ENCODE results near the gene UGT1A3. TPM values are rescaled to one million over a fixed set of nuclear protein-coding genes. Genes with fewer than 3 reads are reported as not detected.

UGT1A3 gene
- total and polyA plus RNA-seq, 5 donors from 2014 or later: not detected

DNA sequence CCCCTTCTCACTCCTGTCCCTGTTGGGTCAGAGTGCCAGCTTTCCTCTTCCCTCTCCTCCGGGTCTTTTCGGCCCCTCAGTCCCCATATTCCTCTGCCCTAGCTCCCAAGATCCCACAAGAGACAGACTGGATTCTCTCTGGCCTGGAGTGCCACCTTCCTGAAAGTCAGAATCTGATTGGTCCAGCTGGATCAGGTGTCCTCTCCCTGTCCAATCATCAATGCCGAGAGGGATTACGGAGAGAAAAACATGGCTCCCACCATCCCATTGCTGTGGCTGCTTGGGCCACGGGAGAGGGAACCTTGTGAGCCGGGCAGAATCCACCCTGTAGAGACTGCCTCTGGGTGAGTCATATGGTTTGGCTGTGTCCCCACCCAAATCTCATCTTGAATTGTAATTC lies 46.6 kb downstream of the UGT1A3 start:
- Histone ChIP-seq H3K27ac (ENCODE audit: insufficient read depth, low read length, poor library complexity, severe bottlenecking) (no peak overlapping the region), H3K27me3 (ENCODE audit: control insufficient read depth, insufficient read depth, low read length) (peaks cover 8% of the 10 kb centered on the region), H3K4me3 (ENCODE audit: low read depth, low read length) (no peak overlapping the region), H3K4me1 (ENCODE audit: control insufficient read depth, insufficient read depth, low read length, poor library complexity, severe bottlenecking) (no peaks in the 10 kb centered on the region), H3K36me3 (ENCODE audit: control insufficient read depth, insufficient read depth, low read length) (no peaks in the 10 kb centered on the region), H3K9me3 (ENCODE audit: control insufficient read depth in 2 of 2, low read length in 2 of 2) (peaks cover 2 to 11% of the 10 kb centered on the region in 2 experiments)
- DNase-seq (no peak), ATAC-seq (ENCODE audit: low read depth in 2 of 2) (no peak)
- H3K4me3 Mint-ChIP-seq: no peak overlapping the region
- no peak overlapping the region for H3K27ac Mint-ChIP-seq
- H3K9me3 Mint-ChIP-seq: peaks cover 0 to 17% (median 5%) of the 10 kb centered on the region in 7 donors
- H3K36me3 Mint-ChIP-seq: no peaks in the 10 kb centered on the region
- H3K4me1 Mint-ChIP-seq: no peaks in the 10 kb centered on the region
- no peaks in the 10 kb centered on the region for H3K27me3 Mint-ChIP-seq

GRCh38 chr2:233778030-233778429 lies 49.2 kb downstream of the UGT1A3 start, which contains the start of gene MROH2A:
MROH2A (plus strand) TSS chr2:233778330; CDS start chr2:233779359, 1,029 bp downstream.
- Histone ChIP-seq H3K36me3 (ENCODE audit: control insufficient read depth, insufficient read depth, low read length) (no peaks in the 10 kb centered on the region), H3K4me1 (ENCODE audit: control insufficient read depth, insufficient read depth, low read length, poor library complexity, severe bottlenecking) (no peaks in the 10 kb centered on the region), H3K27ac (ENCODE audit: insufficient read depth, low read length, poor library complexity, severe bottlenecking) (no peak within 1 kb of the TSS), H3K4me3 (ENCODE audit: low read depth, low read length) (no peak within 1 kb of the TSS), H3K27me3 (ENCODE audit: control insufficient read depth, insufficient read depth, low read length) (peaks cover 10% of the 10 kb centered on the region), H3K9me3 (ENCODE audit: control insufficient read depth in 2 of 2, low read length in 2 of 2) (peaks cover 2 to 11% of the 10 kb centered on the region in 2 experiments)
- Mint-ChIP-seq H3K4me3 (no peak within 1 kb of the TSS), H3K4me1 (no peaks in the 10 kb centered on the region), H3K9me3 (peaks cover 0 to 17% (median 5%) of the 10 kb centered on the region in 7 donors), H3K27me3 (peaks cover 13% of the 10 kb centered on the region), H3K36me3 (no peaks in the 10 kb centered on the region), H3K27ac (no peak within 1 kb of the TSS)
- ATAC-seq (ENCODE audit: low read depth in 2 of 2) (no peak), DNase-seq (no peak)

DNA sequence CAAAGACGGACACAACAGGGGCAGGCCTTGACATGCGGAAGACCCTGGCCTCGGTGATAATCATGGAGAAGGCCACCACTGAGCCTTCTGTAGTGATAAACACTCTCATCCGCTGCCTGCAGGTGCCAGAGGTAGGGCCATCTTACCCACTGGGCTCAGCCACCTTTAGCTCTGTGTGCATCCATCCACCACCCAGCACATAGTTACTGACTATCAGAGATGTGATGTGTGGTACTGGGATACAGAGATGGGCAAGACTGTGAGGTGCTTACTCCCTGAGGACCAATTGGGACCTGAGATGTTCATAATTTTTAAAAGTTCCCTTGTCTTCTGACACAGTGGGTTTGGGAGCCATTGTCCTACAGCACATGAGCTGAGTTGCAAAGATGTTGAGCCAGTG lies 50.9 kb downstream of the UGT1A3 start:
- no peak for ATAC-seq (ENCODE audit: low read depth in 2 of 2)

GRCh38 chr2:233780771-233781170 lies 51.9 kb downstream of the UGT1A3 start:
- peaks cover 10% of the 10 kb centered on the region for H3K27me3 ChIP-seq (ENCODE audit: control insufficient read depth, insufficient read depth, low read length)
- Mint-ChIP-seq H3K9me3 (peaks cover 0 to 16% (median 4%) of the 10 kb centered on the region in 7 donors), H3K4me3 (no peak overlapping the region), H3K27ac (no peak overlapping the region), H3K27me3 (peaks cover 13% of the 10 kb centered on the region), H3K4me1 (no peaks in the 10 kb centered on the region), H3K36me3 (no peaks in the 10 kb centered on the region)
- H3K36me3 ChIP-seq (ENCODE audit: control insufficient read depth, insufficient read depth, low read length): no peaks in the 10 kb centered on the region
- no peak for ATAC-seq (ENCODE audit: low read depth in 2 of 2)
- DNase-seq: no peak
- H3K9me3 ChIP-seq (ENCODE audit: control insufficient read depth in 2 of 2, low read length in 2 of 2): peaks cover 2 to 7% of the 10 kb centered on the region in 2 experiments
- no peak overlapping the region for H3K27ac ChIP-seq (ENCODE audit: insufficient read depth, low read length, poor library complexity, severe bottlenecking)
- no peaks in the 10 kb centered on the region for H3K4me1 ChIP-seq (ENCODE audit: control insufficient read depth, insufficient read depth, low read length, poor library complexity, severe bottlenecking)
- no peak overlapping the region for H3K4me3 ChIP-seq (ENCODE audit: low read depth, low read length)

More for the DNA sequence above, 50.9 kb downstream of the UGT1A3 start:
- Mint-ChIP-seq H3K27me3 (peaks cover 13% of the 10 kb centered on the region), H3K9me3 (peaks cover 0 to 17% (median 5%) of the 10 kb centered on the region in 7 donors), H3K4me1 (no peaks in the 10 kb centered on the region), H3K4me3 (no peak overlapping the region), H3K27ac (no peak overlapping the region), H3K36me3 (no peaks in the 10 kb centered on the region)
- Histone ChIP-seq H3K4me1 (ENCODE audit: control insufficient read depth, insufficient read depth, low read length, poor library complexity, severe bottlenecking) (no peaks in the 10 kb centered on the region), H3K27ac (ENCODE audit: insufficient read depth, low read length, poor library complexity, severe bottlenecking) (no peak overlapping the region), H3K27me3 (ENCODE audit: control insufficient read depth, insufficient read depth, low read length) (peaks cover 10% of the 10 kb centered on the region), H3K4me3 (ENCODE audit: low read depth, low read length) (no peak overlapping the region), H3K36me3 (ENCODE audit: control insufficient read depth, insufficient read depth, low read length) (no peaks in the 10 kb centered on the region), H3K9me3 (ENCODE audit: control insufficient read depth in 2 of 2, low read length in 2 of 2) (peaks cover 2 to 11% of the 10 kb centered on the region in 2 experiments)
- no peak for DNase-seq

- Histone ChIP-seq H3K4me3 (ENCODE audit: low read depth, low read length) (no peak overlapping the region), H3K27ac (ENCODE audit: insufficient read depth, low read length, poor library complexity, severe bottlenecking) (no peak overlapping the region), H3K27me3 (ENCODE audit: control insufficient read depth, insufficient read depth, low read length) (no peaks in the 10 kb centered on the region), H3K36me3 (ENCODE audit: control insufficient read depth, insufficient read depth, low read length) (no peaks in the 10 kb centered on the region), H3K9me3 (ENCODE audit: control insufficient read depth in 2 of 2, low read length in 2 of 2) (no peaks in the 10 kb centered on the region), H3K4me1 (ENCODE audit: control insufficient read depth, insufficient read depth, low read length, poor library complexity, severe bottlenecking) (no peaks in the 10 kb centered on the region)
- ATAC-seq (ENCODE audit: low read depth in 2 of 2) (no peak), DNase-seq (no peak)
- Mint-ChIP-seq H3K4me3 (no peak overlapping the region), H3K4me1 (peaks cover 0 to 5% (median 2%) of the 10 kb centered on the region in 4 donors), H3K27ac (no peak overlapping the region), H3K36me3 (no peaks in the 10 kb centered on the region), H3K27me3 (peaks cover 5% of the 10 kb centered on the region), H3K9me3 (peaks cover 0 to 3% (median 0%) of the 10 kb centered on the region in 7 donors)
These were observed 60.7 kb downstream of the UGT1A3 start for GRCh38 chr2:233789554-233789953.

DNA sequence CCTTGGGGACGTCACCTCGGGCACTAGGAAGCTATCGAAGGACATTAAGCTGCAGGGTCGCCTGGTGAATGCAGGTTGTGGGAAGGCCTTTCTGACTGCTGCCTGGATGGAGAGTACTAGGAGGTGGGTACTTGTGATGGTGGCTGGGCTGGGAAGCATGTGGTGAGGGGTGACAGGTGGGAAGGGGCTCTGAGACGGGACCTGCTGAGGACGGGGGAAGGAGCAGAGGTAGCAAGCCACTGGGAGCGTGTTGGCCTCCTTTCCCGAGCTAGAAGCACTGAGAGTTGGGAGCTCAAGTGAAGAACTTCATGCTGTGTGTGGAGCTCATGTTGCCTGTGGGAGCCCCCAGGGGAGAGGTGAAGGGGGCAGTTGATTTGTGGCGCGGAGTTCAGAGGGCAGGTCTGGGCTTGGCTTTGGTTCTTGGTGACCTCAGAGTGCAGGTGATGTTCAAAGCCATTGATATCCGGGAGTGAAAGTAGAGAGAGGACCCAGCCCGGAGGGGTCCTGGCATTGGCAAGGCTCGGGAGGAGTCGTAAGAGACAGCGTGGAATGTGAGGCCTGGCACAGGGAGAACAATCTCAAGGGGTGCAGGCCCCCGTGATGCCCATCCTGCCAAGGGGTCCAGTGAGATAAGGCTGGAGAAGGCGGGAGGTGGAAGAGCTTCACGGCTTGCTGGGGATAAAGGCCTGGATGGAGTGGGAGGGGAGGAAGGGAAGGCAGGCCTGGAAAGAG lies 62.5 kb downstream of the UGT1A3 start:
- no peak for ATAC-seq (ENCODE audit: low read depth in 2 of 2)
- DNase-seq: no peak

GRCh38 chr2:233791883-233792329 lies 63.1 kb downstream of the UGT1A3 start:
- H3K4me3 Mint-ChIP-seq: no peak overlapping the region
- H3K27ac Mint-ChIP-seq: no peak overlapping the region
- DNase-seq: no peak
- H3K36me3 ChIP-seq (ENCODE audit: control insufficient read depth, insufficient read depth, low read length): no peaks in the 10 kb centered on the region
- H3K27ac ChIP-seq (ENCODE audit: insufficient read depth, low read length, poor library complexity, severe bottlenecking): no peak overlapping the region
- no peaks in the 10 kb centered on the region for H3K36me3 Mint-ChIP-seq
- H3K27me3 ChIP-seq (ENCODE audit: control insufficient read depth, insufficient read depth, low read length): no peaks in the 10 kb centered on the region
- peaks cover 0 to 5% (median 2%) of the 10 kb centered on the region in 4 donors for H3K4me1 Mint-ChIP-seq
- H3K4me1 ChIP-seq (ENCODE audit: control insufficient read depth, insufficient read depth, low read length, poor library complexity, severe bottlenecking): no peaks in the 10 kb centered on the region
- H3K27me3 Mint-ChIP-seq: peaks cover 7% of the 10 kb centered on the region
- no peak for ATAC-seq (ENCODE audit: low read depth in 2 of 2)
- H3K9me3 Mint-ChIP-seq: no peaks in the 10 kb centered on the region
- no peak overlapping the region for H3K4me3 ChIP-seq (ENCODE audit: low read depth, low read length)
- no peaks in the 10 kb centered on the region for H3K9me3 ChIP-seq (ENCODE audit: control insufficient read depth in 2 of 2, low read length in 2 of 2)

More for the DNA sequence above, 62.5 kb downstream of the UGT1A3 start:
- H3K27me3 ChIP-seq (ENCODE audit: control insufficient read depth, insufficient read depth, low read length): no peaks in the 10 kb centered on the region
- H3K9me3 ChIP-seq (ENCODE audit: control insufficient read depth in 2 of 2, low read length in 2 of 2): no peaks in the 10 kb centered on the region
- H3K27ac ChIP-seq (ENCODE audit: insufficient read depth, low read length, poor library complexity, severe bottlenecking): no peak overlapping the region
- Mint-ChIP-seq H3K4me3 (no peak overlapping the region), H3K27me3 (peaks cover 5% of the 10 kb centered on the region), H3K27ac (no peak overlapping the region), H3K9me3 (no peaks in the 10 kb centered on the region), H3K4me1 (peaks cover 0 to 5% (median 2%) of the 10 kb centered on the region in 4 donors), H3K36me3 (no peaks in the 10 kb centered on the region)
- H3K4me1 ChIP-seq (ENCODE audit: control insufficient read depth, insufficient read depth, low read length, poor library complexity, severe bottlenecking): no peaks in the 10 kb centered on the region
- H3K4me3 ChIP-seq (ENCODE audit: low read depth, low read length): no peak overlapping the region
- no peaks in the 10 kb centered on the region for H3K36me3 ChIP-seq (ENCODE audit: control insufficient read depth, insufficient read depth, low read length)

DNA sequence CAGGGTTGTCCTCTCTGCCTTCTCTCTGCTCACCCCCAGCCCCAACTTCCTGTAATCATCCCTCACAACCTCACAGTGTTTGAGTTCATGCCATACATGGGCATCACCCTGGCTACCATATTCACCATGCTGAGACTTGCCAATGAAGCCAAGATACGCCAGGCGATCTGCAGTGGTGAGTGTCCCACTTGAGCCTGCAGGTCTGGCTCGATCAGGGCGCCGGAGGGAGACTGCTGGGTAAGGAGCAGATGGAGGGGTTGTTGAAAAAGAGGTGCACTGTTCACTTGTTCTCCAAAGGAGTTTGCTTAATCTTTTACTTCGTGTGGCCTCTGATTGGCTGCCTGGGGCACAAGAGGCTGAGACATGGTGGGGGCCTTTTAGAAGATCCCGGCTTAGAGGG lies 63.9 kb downstream of the UGT1A3 start:
- no peak overlapping the region for H3K4me3 Mint-ChIP-seq
- Histone ChIP-seq H3K4me3 (ENCODE audit: low read depth, low read length) (no peak overlapping the region), H3K27me3 (ENCODE audit: control insufficient read depth, insufficient read depth, low read length) (no peaks in the 10 kb centered on the region), H3K9me3 (ENCODE audit: control insufficient read depth in 2 of 2, low read length in 2 of 2) (no peaks in the 10 kb centered on the region), H3K36me3 (ENCODE audit: control insufficient read depth, insufficient read depth, low read length) (no peaks in the 10 kb centered on the region), H3K27ac (ENCODE audit: insufficient read depth, low read length, poor library complexity, severe bottlenecking) (no peak overlapping the region), H3K4me1 (ENCODE audit: control insufficient read depth, insufficient read depth, low read length, poor library complexity, severe bottlenecking) (no peaks in the 10 kb centered on the region)
- no peaks in the 10 kb centered on the region for H3K36me3 Mint-ChIP-seq
- H3K9me3 Mint-ChIP-seq: no peaks in the 10 kb centered on the region
- H3K27ac Mint-ChIP-seq: no peak overlapping the region
- peaks cover 9% of the 10 kb centered on the region for H3K27me3 Mint-ChIP-seq
- no peak for ATAC-seq (ENCODE audit: low read depth in 2 of 2)
- DNase-seq: no peak
- peaks cover 0 to 5% (median 2%) of the 10 kb centered on the region in 4 donors for H3K4me1 Mint-ChIP-seq
